ENCODE results near the gene NRBF2. TPM values are rescaled to one million over a fixed set of nuclear protein-coding genes. Genes with fewer than 3 reads are reported as not detected.

The NRBF2 gene
- total RNA-seq, 2 experiments from 2014 or later: 25.3 to 25.6 TPM

DNA sequence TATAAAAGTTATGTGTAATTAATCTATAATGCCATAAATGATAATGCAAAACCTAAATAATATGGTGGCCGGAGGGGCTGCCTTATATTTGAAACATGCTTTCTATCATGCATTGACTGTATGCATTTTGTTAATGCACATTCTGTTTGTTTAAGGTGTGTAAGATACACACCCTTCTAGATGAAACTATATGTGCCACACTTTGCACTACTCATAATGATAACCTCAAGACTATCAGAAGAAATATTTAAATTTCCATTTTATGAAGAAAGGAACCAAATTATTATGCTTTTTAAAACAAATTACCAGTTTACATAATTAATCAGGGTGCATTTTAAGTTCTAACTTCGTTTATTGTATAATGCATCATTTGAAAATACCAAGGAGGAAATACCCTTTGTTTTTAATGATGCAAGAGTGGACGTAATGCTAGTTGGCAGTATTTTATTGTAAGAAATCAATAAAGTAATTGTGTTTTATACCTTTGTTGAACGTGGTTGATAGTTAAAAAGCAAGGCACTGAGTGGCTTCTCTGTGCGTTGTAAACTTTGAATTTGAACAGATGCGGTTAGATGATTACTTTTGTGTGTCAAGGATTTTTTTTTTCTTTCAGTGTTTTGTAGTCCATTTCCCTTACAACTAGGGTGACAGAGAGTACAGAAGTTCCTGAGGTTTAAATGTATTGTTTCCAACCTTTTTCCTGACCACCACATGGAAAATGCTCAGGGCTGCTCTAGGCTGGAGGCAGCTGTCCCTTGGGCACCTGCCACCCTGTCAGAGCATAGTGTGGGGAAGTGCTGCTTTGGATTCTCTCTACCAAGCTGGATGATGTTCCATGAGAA is 21.6 kb downstream of the NRBF2 start:
- ATAC-seq (ENCODE audit: poor library complexity) (no peak), DNase-seq (no peak)
- peaks cover 53% of the 10 kb centered on the region for H3K36me3 Mint-ChIP-seq (ENCODE audit: low read depth)
- Histone ChIP-seq H3K27me3 (ENCODE audit: control insufficient read depth in 1 of 2, insufficient read depth in 2 of 2, low read length in 2 of 2) (no peaks in the 10 kb centered on the region), H3K27ac (ENCODE audit: low read depth in 1 of 2, low read length in 2 of 2) (no peak overlapping the region), H3K9me3 (ENCODE audit: control insufficient read depth in 1 of 2, insufficient read depth in 1 of 2, low read length in 2 of 2) (no peaks in the 10 kb centered on the region), H3K4me3 (ENCODE audit: low read length) (no peak overlapping the region), H3K4me1 (ENCODE audit: insufficient read depth, low read length) (no peaks in the 10 kb centered on the region), H3K36me3 (ENCODE audit: insufficient read depth, low read length) (peaks cover 38% of the 10 kb centered on the region)
- no peak overlapping the region for H3K4me3 Mint-ChIP-seq
- ChIA-PET CTCF (no interaction called here), POLR2A (no interaction called here)
- peaks cover 8% of the 10 kb centered on the region for H3K4me1 Mint-ChIP-seq (ENCODE audit: low read depth)
- H3K27ac Mint-ChIP-seq: no peak overlapping the region
- H3K9me3 Mint-ChIP-seq: no peaks in the 10 kb centered on the region
- TF ChIP-seq, protein P1, sequence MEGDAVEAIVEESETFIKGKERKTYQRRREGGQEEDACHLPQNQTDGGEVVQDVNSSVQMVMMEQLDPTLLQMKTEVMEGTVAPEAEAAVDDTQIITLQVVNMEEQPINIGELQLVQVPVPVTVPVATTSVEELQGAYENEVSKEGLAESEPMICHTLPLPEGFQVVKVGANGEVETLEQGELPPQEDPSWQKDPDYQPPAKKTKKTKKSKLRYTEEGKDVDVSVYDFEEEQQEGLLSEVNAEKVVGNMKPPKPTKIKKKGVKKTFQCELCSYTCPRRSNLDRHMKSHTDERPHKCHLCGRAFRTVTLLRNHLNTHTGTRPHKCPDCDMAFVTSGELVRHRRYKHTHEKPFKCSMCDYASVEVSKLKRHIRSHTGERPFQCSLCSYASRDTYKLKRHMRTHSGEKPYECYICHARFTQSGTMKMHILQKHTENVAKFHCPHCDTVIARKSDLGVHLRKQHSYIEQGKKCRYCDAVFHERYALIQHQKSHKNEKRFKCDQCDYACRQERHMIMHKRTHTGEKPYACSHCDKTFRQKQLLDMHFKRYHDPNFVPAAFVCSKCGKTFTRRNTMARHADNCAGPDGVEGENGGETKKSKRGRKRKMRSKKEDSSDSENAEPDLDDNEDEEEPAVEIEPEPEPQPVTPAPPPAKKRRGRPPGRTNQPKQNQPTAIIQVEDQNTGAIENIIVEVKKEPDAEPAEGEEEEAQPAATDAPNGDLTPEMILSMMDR (IDR thresholded peaks at IDR 0.05): no peak
- intact Hi-C loops (cut with DNase I, micrococcal nuclease): loop anchor here (5.0 to 10.0 kb wide), 6 partner anchors 72 to 890 kb away; partner anchors contain the start of genes EGR2 (in 1 of the 2) and RTKN2 (in 1 of the 2)
- no peaks in the 10 kb centered on the region for H3K27me3 Mint-ChIP-seq

- DNase-seq (no peak), ATAC-seq (ENCODE audit: poor library complexity) (no peak)
- Mint-ChIP-seq H3K27ac (no peak overlapping the region), H3K4me3 (no peak overlapping the region), H3K27me3 (no peaks in the 10 kb centered on the region), H3K9me3 (no peaks in the 10 kb centered on the region), H3K4me1 (ENCODE audit: low read depth) (peaks cover 8% of the 10 kb centered on the region), H3K36me3 (ENCODE audit: low read depth) (peaks cover 52% of the 10 kb centered on the region)
- H3K27ac ChIP-seq (ENCODE audit: low read depth in 1 of 2, low read length in 2 of 2): no peak overlapping the region
- no peaks in the 10 kb centered on the region for H3K4me1 ChIP-seq (ENCODE audit: insufficient read depth, low read length)
- intact Hi-C loops (cut with DNase I, micrococcal nuclease): loop anchor here (5.0 to 10.0 kb wide), 6 partner anchors 73 to 891 kb away; partner anchors contain the start of genes EGR2 (in 1 of the 2) and RTKN2 (in 1 of the 2)
- ChIA-PET POLR2A (no interaction called here), CTCF (no interaction called here)
- no peak overlapping the region for H3K4me3 ChIP-seq (ENCODE audit: low read length)
- H3K27me3 ChIP-seq (ENCODE audit: control insufficient read depth in 1 of 2, insufficient read depth in 2 of 2, low read length in 2 of 2): no peaks in the 10 kb centered on the region
- TF ChIP-seq, protein P1 (IDR thresholded peaks at IDR 0.05): no peak
- no peaks in the 10 kb centered on the region for H3K9me3 ChIP-seq (ENCODE audit: control insufficient read depth in 1 of 2, insufficient read depth in 1 of 2, low read length in 2 of 2)
- peaks cover 38% of the 10 kb centered on the region for H3K36me3 ChIP-seq (ENCODE audit: insufficient read depth, low read length)
Measured at GRCh38 chr10:63155388-63156020, 22.4 kb downstream of the NRBF2 start.

- DNase-seq (no peak), ATAC-seq (ENCODE audit: poor library complexity) (no peak)
- H3K4me3 ChIP-seq (ENCODE audit: low read length): no peak overlapping the region
- Mint-ChIP-seq H3K4me1 (ENCODE audit: low read depth) (peaks cover 8% of the 10 kb centered on the region), H3K27me3 (no peaks in the 10 kb centered on the region), H3K36me3 (ENCODE audit: low read depth) (peaks cover 46% of the 10 kb centered on the region), H3K27ac (no peak overlapping the region), H3K9me3 (no peaks in the 10 kb centered on the region), H3K4me3 (no peak overlapping the region)
- ChIA-PET POLR2A (no interaction called here), CTCF (interaction anchor here (3.1 to 3.3 kb wide), 2 partner anchors 562 to 564 kb away, joined by 8 to 13 read pairs; no protein-coding TSS in a partner anchor)
- no peak overlapping the region for H3K27ac ChIP-seq (ENCODE audit: low read depth in 1 of 2, low read length in 2 of 2)
- H3K9me3 ChIP-seq (ENCODE audit: control insufficient read depth in 1 of 2, insufficient read depth in 1 of 2, low read length in 2 of 2): no peaks in the 10 kb centered on the region
- intact Hi-C loops (cut with DNase I, micrococcal nuclease): loop anchor here (5.0 to 10.0 kb wide), 6 partner anchors 74 to 891 kb away; partner anchors contain the start of genes EGR2 (in 1 of the 2) and RTKN2 (in 1 of the 2)
- H3K4me1 ChIP-seq (ENCODE audit: insufficient read depth, low read length): no peaks in the 10 kb centered on the region
- TF ChIP-seq, protein P1 (IDR thresholded peaks at IDR 0.05): no peak
- H3K27me3 ChIP-seq (ENCODE audit: control insufficient read depth in 1 of 2, insufficient read depth in 2 of 2, low read length in 2 of 2): no peaks in the 10 kb centered on the region
- H3K36me3 ChIP-seq (ENCODE audit: insufficient read depth, low read length): peaks cover 30% of the 10 kb centered on the region
Measured at GRCh38 chr10:63156236-63156635, 23.1 kb downstream of the NRBF2 start.
